Endothelial cell of umbilical vein (primary cell): ENCODE results near the gene COLGALT1. TPM values are rescaled to one million over a fixed set of nuclear protein-coding genes. Genes with fewer than 3 reads are reported as not detected.

Experiments used
- BruUV-seq: library from RNA; stranded (reverse); fragments of 400-500 nt; replicated peaks from 2 replicates; lab custom pipeline; 2021; lab: Mats Ljungman, UMichigan
- CTCF ChIA-PET: fragments of 300-600, 350-600 bp; sonication (Branson Sonifier 250); formaldehyde crosslinking; loops from one replicate; lab custom pipeline; 2021; ENCODE audit warnings: antibody characterized with exemption, inconsistent platforms; lab: Charles Lee
- POLR2A ChIA-PET: fragments of 300-600, 350-600 bp; sonication (Branson Sonifier 250); formaldehyde crosslinking; loops from one replicate; lab custom pipeline; 2021; ENCODE audit warnings: antibody characterized with exemption, inconsistent platforms; lab: Charles Lee
- DNase-seq: peaks from one replicate; pipeline ENCODE4 v3.0.0-alpha.2; 2011; ENCODE audit warnings: low read depth, low spot score
- FAIRE-seq: peaks from 2 replicates; lab custom pipeline; 2011; peaks lifted over from hg19 to GRCh38; lab: Jason Lieb, UNC
- H2AFZ ChIP-seq: 2 replicates; pipeline ENCODE4 v1.6.0; 2012; ENCODE audit warnings: low read depth, low read length, control low read depth, inconsistent platforms
- H3K27ac ChIP-seq: 2 replicates; pipeline ENCODE4 v1.5.1; 2011; ENCODE audit warnings: low read depth, mild to moderate bottlenecking, control low read depth, low read length, moderate library complexity; ENCODE audit not compliant: insufficient read depth
- H3K27me3 ChIP-seq, 2 experiments: 2 replicates each; pipeline versions ENCODE4 v1.6.0 to v1.6.1; 2011; ENCODE audit warnings: low read length in 2 of 2, mixed read lengths in 1 of 2; ENCODE audit not compliant: control insufficient read depth in 2 of 2, insufficient read depth in 2 of 2
- H3K36me3 ChIP-seq, 2 experiments: 2 replicates in 1 of 2; 3 replicates in 1 of 2; pipeline ENCODE4 v1.5.1; 2011; ENCODE audit warnings: low read length in 2 of 2, mild to moderate bottlenecking in 1 of 2, moderate library complexity in 1 of 2; ENCODE audit not compliant: control insufficient read depth in 2 of 2, insufficient read depth in 2 of 2; ENCODE audit errors: extremely low read depth in 1 of 2
- H3K4me1 ChIP-seq: 3 replicates; pipeline ENCODE4 v1.5.1; 2011; ENCODE audit warnings: mild to moderate bottlenecking, low read length; ENCODE audit not compliant: control insufficient read depth, insufficient read depth; ENCODE audit errors: extremely low read depth
- H3K4me2 ChIP-seq: 2 replicates; pipeline ENCODE4 v1.6.1; 2011; ENCODE audit warnings: low read length, control low read depth, mixed read lengths; ENCODE audit not compliant: insufficient read depth
- H3K4me3 ChIP-seq, 3 experiments: fragments of 200-600 bp in 1 of 3; sonication (generic), shearing (Covaris generic) in 1 of 3; replicated peaks in 1 of 3; 2 replicates each; pipeline ENCODE4 v1.5.1; 2011 to 2016; ENCODE audit warnings: control low read depth in 3 of 3, low read length in 3 of 3, mild to moderate bottlenecking in 2 of 3, inconsistent platforms in 1 of 3, low read depth in 1 of 3, moderate library complexity in 1 of 3; ENCODE audit not compliant: insufficient read depth in 1 of 3
- H3K79me2 ChIP-seq: 2 replicates; pipeline ENCODE4 v1.6.0; 2012; ENCODE audit warnings: low read length, inconsistent platforms; ENCODE audit not compliant: control insufficient read depth, insufficient read depth
- H3K9ac ChIP-seq: replicated peaks from 2 replicates; pipeline ENCODE3; 2011; ENCODE audit warnings: low read length, control low read depth; ENCODE audit not compliant: insufficient read depth; ENCODE audit errors: extremely low read depth
- H3K9me1 ChIP-seq: replicated peaks from 3 replicates; pipeline ENCODE4 v1.6.0; 2011; ENCODE audit warnings: mild to moderate bottlenecking, low read length; ENCODE audit not compliant: control insufficient read depth, insufficient read depth; ENCODE audit errors: extremely low read depth
- H3K9me3 ChIP-seq: replicated peaks from 2 replicates; pipeline ENCODE4 v1.5.1; 2012; ENCODE audit warnings: low read length, inconsistent platforms; ENCODE audit not compliant: control insufficient read depth, insufficient read depth
- H4K20me1 ChIP-seq: replicated peaks from 2 replicates; pipeline ENCODE3; 2011; ENCODE audit warnings: mild to moderate bottlenecking, low read length; ENCODE audit not compliant: control insufficient read depth, insufficient read depth; ENCODE audit errors: extremely low read depth
- EZH2 ChIP-seq: IDR thresholded peaks from 2 replicates; pipeline ENCODE4 v1.6.1; 2012; ENCODE audit warnings: borderline replicate concordance, low read depth, mild to moderate bottlenecking, moderate library complexity, low read length, inconsistent platforms; ENCODE audit not compliant: severe bottlenecking
- FOS ChIP-seq: IDR thresholded peaks from 2 replicates; pipeline ENCODE4 v1.6.1; 2011; ENCODE audit warnings: mild to moderate bottlenecking, low read length, moderate library complexity, borderline replicate concordance; ENCODE audit not compliant: insufficient read depth
- GATA2 ChIP-seq: IDR thresholded peaks from 2 replicates; pipeline ENCODE4 v1.7.0; 2011; ENCODE audit warnings: low read depth, mild to moderate bottlenecking, moderate library complexity, mixed read lengths, low read length; ENCODE audit not compliant: insufficient read length, insufficient read depth
- JUN ChIP-seq: IDR thresholded peaks from 2 replicates; pipeline ENCODE4 v1.6.1; 2011; ENCODE audit warnings: borderline replicate concordance, low read depth; ENCODE audit not compliant: insufficient read length, insufficient read depth
- MAX ChIP-seq: IDR thresholded peaks from 2 replicates; pipeline ENCODE4 v1.6.1; 2011; ENCODE audit not compliant: insufficient read depth, insufficient read length
- MYC ChIP-seq: IDR thresholded peaks from one replicate; pipeline ENCODE4 v1.6.1; 2011; ENCODE audit warnings: mild to moderate bottlenecking, low read depth, low read length
- POLR2A ChIP-seq: IDR thresholded peaks from 2 replicates; pipeline ENCODE4 v1.6.1; 2012; ENCODE audit warnings: low read depth, mild to moderate bottlenecking, control low read depth, low read length
- POLR2AphosphoS5 ChIP-seq: IDR thresholded peaks from 2 replicates; pipeline ENCODE4 v1.6.1; 2012; ENCODE audit warnings: low read depth, mild to moderate bottlenecking, control low read depth, low read length, moderate library complexity; ENCODE audit not compliant: insufficient read depth
- dilution Hi-C: fragments of 300-500 bp; cut with MboI; formaldehyde crosslinking; loops from one replicate; pipeline ENCODE4 v1.15.0; 2019; ENCODE audit warnings: low sequenced_read_pairs; ENCODE audit not compliant: extremely low pct_ligation_motif_present
- intact Hi-C: fragments of 100-400 bp; cut with micrococcal nuclease; formaldehyde crosslinking; loops from one replicate; pipeline ENCODE4 v1.10.0; 2022
- polyA plus RNA-seq, 4 experiments: library from polyadenylated mRNA; depleted of rRNA in 3 of 4; stranded (reverse) in 3 of 4; unstranded in 1 of 4; fragments of >200 nt; gene quantifications; 2 replicates each; pipeline versions ENCODE4 v1.2.1 to v1.2.3, GENCODE V29; 2011 to 2012; ENCODE audit warnings: missing spikeins in 1 of 4
- total RNA-seq: library from RNA; stranded (reverse); gene quantifications from 2 replicates; pipeline ENCODE4 v1.2.3, GENCODE V29; 2021
- TF ChIP-seq, protein P1 (sequence below), 2 donors: IDR thresholded peaks; 1 replicate in 1 of 2; 2 replicates in 1 of 2; pipeline ENCODE4 v1.5.1; 2011; ENCODE audit warnings: low read length in 2 of 2, mild to moderate bottlenecking in 2 of 2, moderate library complexity in 2 of 2, control low read depth in 1 of 2, inconsistent platforms in 1 of 2, low read depth in 1 of 2; ENCODE audit not compliant: insufficient read depth in 1 of 2; ENCODE audit errors: extremely low read depth in 1 of 2

The COLGALT1 gene
- total and polyA plus RNA-seq, 2 donors (not counting 3 experiments of a cell fraction or from before 2014, with no cell fraction given), result 263 to 355 TPM

- H3K27ac ChIP-seq, result no peak overlapping the region
- no peaks in the 10 kb centered on the region for H3K79me2 ChIP-seq
- no peak overlapping the region for H3K9ac ChIP-seq
- H3K4me3 ChIP-seq, result no peak overlapping the region
- dilution Hi-C loops, result no loop called here
- no peaks in the 10 kb centered on the region for H3K9me1 ChIP-seq
- H3K4me2 ChIP-seq, result no peak overlapping the region
- no peaks in the 10 kb centered on the region for H4K20me1 ChIP-seq
- no peak for FAIRE-seq
- intact Hi-C loops, result no loop called here
- H3K4me1 ChIP-seq, result no peaks in the 10 kb centered on the region
- DNase-seq, result no peak
- H3K9me3 ChIP-seq, result no peaks in the 10 kb centered on the region
- ChIA-PET CTCF (interaction anchor here (0.7 to 2.9 kb wide), 6 partner anchors 12 to 208 kb away, joined by 3 to 17 read pairs (median 4); partner anchors contain the start of gene PGLS), POLR2A (no interaction called here)
- H3K36me3 ChIP-seq, result peaks cover 23 to 62% of the 10 kb centered on the region in 2 experiments
- H2AFZ ChIP-seq, result no peak overlapping the region
- no peaks in the 10 kb centered on the region for H3K27me3 ChIP-seq
- no TSS peak for BruUV-seq
- no peak for TF ChIP-seq POLR2A
- TF ChIP-seq, protein P1, sequence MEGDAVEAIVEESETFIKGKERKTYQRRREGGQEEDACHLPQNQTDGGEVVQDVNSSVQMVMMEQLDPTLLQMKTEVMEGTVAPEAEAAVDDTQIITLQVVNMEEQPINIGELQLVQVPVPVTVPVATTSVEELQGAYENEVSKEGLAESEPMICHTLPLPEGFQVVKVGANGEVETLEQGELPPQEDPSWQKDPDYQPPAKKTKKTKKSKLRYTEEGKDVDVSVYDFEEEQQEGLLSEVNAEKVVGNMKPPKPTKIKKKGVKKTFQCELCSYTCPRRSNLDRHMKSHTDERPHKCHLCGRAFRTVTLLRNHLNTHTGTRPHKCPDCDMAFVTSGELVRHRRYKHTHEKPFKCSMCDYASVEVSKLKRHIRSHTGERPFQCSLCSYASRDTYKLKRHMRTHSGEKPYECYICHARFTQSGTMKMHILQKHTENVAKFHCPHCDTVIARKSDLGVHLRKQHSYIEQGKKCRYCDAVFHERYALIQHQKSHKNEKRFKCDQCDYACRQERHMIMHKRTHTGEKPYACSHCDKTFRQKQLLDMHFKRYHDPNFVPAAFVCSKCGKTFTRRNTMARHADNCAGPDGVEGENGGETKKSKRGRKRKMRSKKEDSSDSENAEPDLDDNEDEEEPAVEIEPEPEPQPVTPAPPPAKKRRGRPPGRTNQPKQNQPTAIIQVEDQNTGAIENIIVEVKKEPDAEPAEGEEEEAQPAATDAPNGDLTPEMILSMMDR (IDR thresholded peaks at IDR 0.05; ENCODE audit: extremely low read depth in 1 of 2, insufficient read depth in 1 of 2, low read depth in 1 of 2, low read length in 2 of 2), result no peak
- no peak for TF ChIP-seq JUN
- TF ChIP-seq POLR2AphosphoS5, result no peak
- TF ChIP-seq EZH2, result no peak
- no peak for TF ChIP-seq FOS
- no peak for TF ChIP-seq GATA2
- TF ChIP-seq MYC, result no peak
- TF ChIP-seq MAX, result no peak
These were observed 20.7 kb downstream of the COLGALT1 start for GRCh38 chr19:17575871-17576757.
